K562 (cell line): ENCODE measurements around the gene VWA7. TPM values are rescaled to one million over a fixed set of nuclear protein-coding genes. Genes with fewer than 3 reads are reported as not detected.

Experiments
- AFF1 ChIP-seq, 2 experiments: fragments of 450-650 bp; IDR thresholded peaks; 2 replicates each; pipeline ENCODE4 v1.6.1; 2018; ENCODE audit warnings: mild to moderate bottlenecking in 2 of 2, low read depth in 1 of 2; ENCODE audit not compliant: partially characterized antibody in 2 of 2
- ARID2 ChIP-seq: fragments of 450-650 bp; IDR thresholded peaks from 2 replicates; pipeline ENCODE4 v1.6.1; 2017; ENCODE audit warnings: antibody characterized with exemption, mild to moderate bottlenecking
- CAMTA2 ChIP-seq: fragments of 250-450 bp; sonication (Bioruptor Pico); conservative IDR thresholded peaks from 2 replicates; pipeline ENCODE4 v1.5.1; 2022
- ERF ChIP-seq: fragments of 450-650 bp; formaldehyde crosslinking; IDR thresholded peaks from 2 replicates; pipeline ENCODE4 v1.4.0; 2020; ENCODE audit warnings: mild to moderate bottlenecking, mixed read lengths
- GTF2B ChIP-seq: IDR thresholded peaks from 2 replicates; pipeline ENCODE4 v1.6.1; 2011; ENCODE audit not compliant: insufficient read length; ENCODE audit errors: extremely low read depth
- HDAC3 ChIP-seq: fragments of 450-650 bp; IDR thresholded peaks from 2 replicates; pipeline ENCODE4 v1.6.1; 2018; ENCODE audit warnings: borderline replicate concordance, mild to moderate bottlenecking, moderate library complexity; ENCODE audit not compliant: partially characterized antibody
- HES1 ChIP-seq: fragments of 450-650 bp; IDR thresholded peaks from 2 replicates; pipeline ENCODE4 v1.6.1; 2016; ENCODE audit warnings: low read depth, mild to moderate bottlenecking, moderate library complexity
- KLF6 ChIP-seq: fragments of 250-450 bp; sonication (Bioruptor Pico); IDR thresholded peaks from 2 replicates; pipeline ENCODE4 v1.4.0; 2020; ENCODE audit warnings: mild to moderate bottlenecking, moderate library complexity, borderline replicate concordance
- NCOA2 ChIP-seq, 2 experiments: fragments of 450-650 bp; IDR thresholded peaks; 2 replicates each; pipeline ENCODE4 v1.6.1; 2018; ENCODE audit warnings: mild to moderate bottlenecking in 2 of 2, moderate library complexity in 1 of 2; ENCODE audit not compliant: partially characterized antibody in 2 of 2
- NR2C2 ChIP-seq, 2 experiments: fragments of 200-800 bp in 1 of 2; sonication (Bioruptor generic) in 1 of 2; sonication (generic) in 1 of 2; formaldehyde crosslinking in 1 of 2; IDR thresholded peaks; 2 replicates each; pipeline versions ENCODE4 v1.6.1 to v1.8.0; 2016 to 2022; ENCODE audit warnings: mild to moderate bottlenecking in 1 of 2, missing compliant biosample characterization in 1 of 2, missing genetic modification characterization in 1 of 2, missing genetic modification reagents in 1 of 2
- NR2F6 ChIP-seq: fragments of 450-650 bp; formaldehyde crosslinking; IDR thresholded peaks from 2 replicates; pipeline ENCODE4 v1.4.0; 2020; ENCODE audit warnings: mild to moderate bottlenecking
- PCBP1 ChIP-seq: fragments of 200-400 bp; formaldehyde crosslinking; IDR thresholded peaks from 2 replicates; pipeline ENCODE4 v1.6.1; 2018; ENCODE audit warnings: mild to moderate bottlenecking, low read depth, low read length; ENCODE audit not compliant: poor library complexity, severe bottlenecking
- POU5F1 ChIP-seq: fragments of 150-350 bp; IDR thresholded peaks from 2 replicates; pipeline ENCODE4 v1.6.1; 2014; ENCODE audit warnings: borderline replicate concordance, low read length, low read depth, mild to moderate bottlenecking; ENCODE audit not compliant: partially characterized antibody
- RBM39 ChIP-seq: fragments of 200-400 bp; formaldehyde crosslinking; optimal IDR thresholded peaks from 2 replicates; pipeline ENCODE3; 2018; ENCODE audit warnings: low read depth, low read length
- SRF ChIP-seq, 2 experiments: fragments of 250-450, 450-650 bp in 1 of 2; sonication (Bioruptor Pico) in 1 of 2; sonication (generic) in 1 of 2; formaldehyde crosslinking; IDR thresholded peaks; 2 replicates each; pipeline versions ENCODE4 v1.5.0 to v1.5.1; 2020 to 2022; ENCODE audit warnings: mild to moderate bottlenecking in 1 of 2, missing genetic modification reagents in 1 of 2
- TSC22D4 ChIP-seq: fragments of 450-650 bp; IDR thresholded peaks from 2 replicates; pipeline ENCODE4 v1.6.1; 2016; ENCODE audit warnings: missing genetic modification characterization, missing biosample characterization, control low read depth
- ZBTB34 ChIP-seq: fragments of 250-450 bp; sonication (Bioruptor Pico); IDR thresholded peaks from 2 replicates; pipeline ENCODE4 v1.8.0; 2021; ENCODE audit warnings: mild to moderate bottlenecking, moderate library complexity
- ZNF212 ChIP-seq: fragments of 450-650 bp; formaldehyde crosslinking; IDR thresholded peaks from 2 replicates; pipeline ENCODE4 v1.4.0; 2020; ENCODE audit warnings: mild to moderate bottlenecking
- ZNF23 ChIP-seq: fragments of 250-450 bp; sonication (Bioruptor Pico); IDR thresholded peaks from 2 replicates; pipeline ENCODE4 v1.4.0; 2020; ENCODE audit warnings: mild to moderate bottlenecking
- polyA plus RNA-seq, 8 experiments: library from polyadenylated mRNA; depleted of rRNA in 4 of 8; stranded (reverse) in 5 of 8; unstranded in 3 of 8; fragments of >200 nt; fragmentation: Nextera tagmentation in 2 of 8; fragmentation: Illumina TruSeq in 1 of 8; extraction: Ambion mirVana in 2 of 8; extraction: Trizol in 1 of 8; gene quantifications; 2 replicates each; pipeline versions ENCODE4 v1.2.1 to v1.2.3, GENCODE V29; 2011 to 2014; ENCODE audit warnings: inconsistent platforms in 1 of 8, missing spikeins in 1 of 8
- total RNA-seq, 7 experiments: library from RNA; depleted of rRNA in 6 of 7; stranded (reverse); fragments of >200 nt in 6 of 7; fragmentation: Illumina TruSeq in 2 of 7; extraction: Trizol in 2 of 7; gene quantifications; 2 replicates each; pipeline versions ENCODE4 v1.2.1 to v1.2.3, GENCODE V29; 2011 to 2021; ENCODE audit warnings: low replicate concordance in 1 of 7

The VWA7 gene
- total and polyA plus RNA-seq, 9 of the 15 experiments (the other 6 are each of a cell fraction or from before 2014, with no cell fraction given) = 0.18 to 2.9 (median 0.95) TPM

GRCh38 chr6:31727034-31727716, 50.0 kb downstream of the VWA7 start (continued):
- TF ChIP-seq NR2F6 (CRISPR knock-in tag) = no peak
- TF ChIP-seq HDAC3 = no peak
- no peak for TF ChIP-seq HES1
- no peak for TF ChIP-seq ZNF23 (CRISPR knock-in tag)
- TF ChIP-seq KLF6 (CRISPR knock-in tag) = peak; percentile 12; the same call in 1 of the 2 replicates
- no peak for TF ChIP-seq TSC22D4 (tag)
- no peak for TF ChIP-seq SRF (CRISPR knock-in tag; IDR thresholded peaks at IDR 0.05)
- TF ChIP-seq NR2C2 (CRISPR knock-in tag; IDR thresholded peaks at IDR 0.05) = no peak
- no peak for TF ChIP-seq NR2C2 (tag; IDR thresholded peaks at IDR 0.05)
- no peak for TF ChIP-seq ZNF212 (CRISPR knock-in tag)
- no peak for TF ChIP-seq POU5F1
- TF ChIP-seq ERF (CRISPR knock-in tag) = 0 out of 2 replicates have a peak, but pooled peaks have one; percentile 55
- TF ChIP-seq GTF2B = no peak
- no peak for TF ChIP-seq NCOA2 (IDR thresholded peaks at IDR 0.05; ENCODE audit: partially characterized antibody in 2 of 2)
- TF ChIP-seq RBM39 = no peak
- TF ChIP-seq AFF1 (IDR thresholded peaks at IDR 0.05; ENCODE audit: low read depth in 1 of 2, partially characterized antibody in 2 of 2) = no peak
- TF ChIP-seq CAMTA2 (CRISPR knock-in tag) = no peak
- no peak for TF ChIP-seq PCBP1
- TF ChIP-seq ZBTB34 (CRISPR knock-in tag) = no peak
- 0 out of 2 replicates have a peak, but pooled peaks have one; percentile 50 for TF ChIP-seq ARID2
